Activated naive CD8-positive, alpha-beta T cell treated with anti-CD3 and anti-CD28 coated beads, Interleukin-2, amount 50 U/mL, for 24 hours (primary cell): Measurements from ENCODE around the gene U2AF2.

Experiments used
- ATAC-seq: fragments of 150-1000 bp; cut with Tn5 transposase; one replicate; pipeline ENCODE4 v1.10.0; 2021
- DNase-seq: peaks from one replicate; pipeline ENCODE4 v3.0.0; 2021
- H3K27ac Mint-ChIP-seq: one replicate; pipeline ENCODE4 v1.8.0; 2021; ENCODE audit warnings: mild to moderate bottlenecking, mixed read lengths
- H3K27me3 Mint-ChIP-seq: one replicate; pipeline ENCODE4 v1.8.0; 2021; ENCODE audit warnings: mixed read lengths
- H3K36me3 Mint-ChIP-seq: one replicate; pipeline ENCODE4 v1.8.0; 2021; ENCODE audit warnings: low read depth, mixed read lengths
- H3K4me1 Mint-ChIP-seq: one replicate; pipeline ENCODE4 v1.8.0; 2021; ENCODE audit warnings: mixed read lengths
- H3K4me3 Mint-ChIP-seq: one replicate; pipeline ENCODE4 v1.8.0; 2021; ENCODE audit warnings: mild to moderate bottlenecking, moderate library complexity, mixed read lengths
- H3K9me3 Mint-ChIP-seq: one replicate; pipeline ENCODE4 v1.8.0; 2021; ENCODE audit warnings: mixed read lengths

The U2AF2 gene

DNA sequence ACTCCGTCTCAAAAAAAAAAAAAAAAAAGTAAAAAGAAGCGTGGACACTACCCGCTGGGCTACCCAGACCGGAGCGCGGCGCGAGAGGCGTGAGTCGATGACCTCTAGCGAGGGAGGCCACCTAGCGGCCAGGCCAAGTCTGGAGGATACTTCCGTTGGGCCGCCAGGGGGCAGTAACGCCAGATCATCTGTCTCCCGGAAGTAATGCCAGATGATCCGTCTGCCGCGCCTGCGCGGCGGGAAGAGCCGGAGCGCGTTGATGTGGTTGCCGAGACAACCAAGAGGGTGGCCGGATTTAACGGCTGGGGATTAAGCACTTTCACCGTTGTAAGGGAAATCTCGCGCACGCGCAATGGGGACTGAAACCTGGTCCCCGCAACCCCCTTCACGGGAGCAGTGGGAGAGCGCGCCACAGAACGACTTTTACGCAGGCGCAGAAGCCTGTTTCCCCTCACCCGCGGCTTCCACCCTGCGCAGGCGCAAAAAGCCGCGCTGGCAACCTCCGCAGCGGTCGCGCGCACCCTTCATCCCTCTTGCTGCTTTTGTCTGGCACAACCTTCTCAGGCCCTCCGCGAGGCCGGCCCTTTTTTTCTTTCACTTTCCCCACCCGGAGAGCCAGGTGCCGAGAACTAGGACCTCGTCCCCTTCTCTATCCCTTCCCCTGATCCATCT is 1.0 kb upstream of the U2AF2 start:
- Mint-ChIP-seq H3K4me1 (peaks cover 66% of the 10 kb centered on the region), H3K27ac (peak overlapping the region; percentile 100)
- ATAC-seq = peak; percentile 39

DNA sequence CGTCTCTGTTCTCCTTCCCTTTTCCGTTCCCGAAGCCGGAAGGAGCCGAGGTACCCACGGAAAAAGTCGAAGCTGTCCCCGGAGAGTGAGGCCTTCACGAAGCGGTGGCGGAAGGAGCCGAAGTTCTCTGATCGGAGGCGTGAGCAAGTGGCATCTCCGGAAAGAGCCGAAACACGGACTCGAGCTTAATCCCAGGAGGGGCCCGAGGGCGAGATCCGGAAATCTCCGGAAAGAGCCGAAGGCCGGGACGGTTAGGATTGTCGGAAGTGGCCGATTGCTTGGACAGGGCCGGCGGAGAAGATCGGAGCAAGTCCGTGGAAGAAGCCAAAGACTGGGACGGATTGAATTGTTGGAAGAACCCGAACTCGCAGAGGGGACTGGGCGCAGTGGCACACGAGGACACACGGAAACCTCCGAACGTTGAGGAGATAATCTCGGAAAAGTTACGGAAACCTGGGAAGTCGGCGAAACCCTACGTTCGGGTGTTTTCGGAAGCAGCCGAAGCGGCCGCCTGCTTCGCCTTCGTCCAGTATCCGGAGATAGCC is 440 bp upstream of the U2AF2 start:
- DNase-seq = peak; percentile 98
- Mint-ChIP-seq H3K36me3 (peaks cover 39% of the 10 kb centered on the region), H3K4me1 (peaks cover 64% of the 10 kb centered on the region), H3K27me3 (peaks cover 8% of the 10 kb centered on the region), H3K9me3 (no peaks in the 10 kb centered on the region), H3K27ac (peak overlapping the region; percentile 100), H3K4me3 (peak overlapping the region; percentile 99)
- peak; percentile 62 for ATAC-seq

More for the DNA sequence above, 1.0 kb upstream of the U2AF2 start:
- H3K36me3 Mint-ChIP-seq = peaks cover 37% of the 10 kb centered on the region
- peaks cover 8% of the 10 kb centered on the region for H3K27me3 Mint-ChIP-seq
- H3K9me3 Mint-ChIP-seq = no peaks in the 10 kb centered on the region
- DNase-seq = peak; percentile 98
- H3K4me3 Mint-ChIP-seq = peak overlapping the region; percentile 99

DNA sequence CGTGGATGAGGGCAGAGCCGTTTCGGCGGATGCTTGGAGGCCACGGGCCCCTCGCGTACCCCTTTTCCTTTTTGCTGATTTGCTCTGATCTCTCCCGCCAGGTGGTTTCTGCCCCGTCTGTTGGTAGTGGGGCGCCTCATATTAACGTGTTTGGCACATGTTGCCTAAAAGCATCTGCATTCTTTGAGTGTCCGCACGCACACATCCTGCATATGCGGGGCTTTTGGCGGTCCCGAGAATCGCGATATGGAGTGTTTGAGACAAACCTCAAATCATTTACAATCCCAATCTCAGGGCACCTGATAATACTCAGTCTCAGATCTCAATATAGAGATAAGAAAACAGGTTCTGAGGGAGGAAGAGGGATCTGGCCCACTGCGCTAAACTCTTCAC is 809 bp downstream of the U2AF2 start:
- Mint-ChIP-seq H3K4me1 (peaks cover 59% of the 10 kb centered on the region), H3K27ac (peak overlapping the region; percentile 99), H3K36me3 (peaks cover 41% of the 10 kb centered on the region)

DNA sequence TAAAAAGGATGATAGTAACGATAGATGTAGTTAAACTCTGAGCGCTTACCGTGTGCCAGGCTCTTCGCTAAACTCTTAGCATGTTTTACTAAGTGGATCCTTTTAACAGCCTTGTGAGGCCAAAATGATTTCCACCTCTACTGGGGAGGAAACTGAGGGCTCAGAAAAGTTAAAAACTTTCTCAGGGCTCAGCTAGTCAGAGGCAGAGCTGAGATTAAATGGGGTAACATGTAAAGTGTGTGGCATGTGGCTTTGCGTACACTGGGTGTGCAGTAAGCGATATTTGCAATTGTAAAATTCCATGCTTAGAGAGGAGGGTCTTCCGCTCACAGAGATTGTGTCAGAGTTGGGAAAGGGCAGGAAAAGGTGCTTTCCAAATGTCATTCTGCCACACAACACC is 1.7 kb downstream of the U2AF2 start:
- Mint-ChIP-seq H3K9me3 (no peaks in the 10 kb centered on the region), H3K27me3 (peaks cover 8% of the 10 kb centered on the region), H3K27ac (peak overlapping the region; percentile 99), H3K36me3 (peaks cover 43% of the 10 kb centered on the region), H3K4me3 (peak overlapping the region; percentile 99), H3K4me1 (peaks cover 56% of the 10 kb centered on the region)
- ATAC-seq (no peak), DNase-seq (no peak)

More for the DNA sequence above, 809 bp downstream of the U2AF2 start:
- no peak for ATAC-seq
- peaks cover 8% of the 10 kb centered on the region for H3K27me3 Mint-ChIP-seq
- H3K4me3 Mint-ChIP-seq = peak overlapping the region; percentile 99
- DNase-seq = no peak
- H3K9me3 Mint-ChIP-seq = no peaks in the 10 kb centered on the region

DNA sequence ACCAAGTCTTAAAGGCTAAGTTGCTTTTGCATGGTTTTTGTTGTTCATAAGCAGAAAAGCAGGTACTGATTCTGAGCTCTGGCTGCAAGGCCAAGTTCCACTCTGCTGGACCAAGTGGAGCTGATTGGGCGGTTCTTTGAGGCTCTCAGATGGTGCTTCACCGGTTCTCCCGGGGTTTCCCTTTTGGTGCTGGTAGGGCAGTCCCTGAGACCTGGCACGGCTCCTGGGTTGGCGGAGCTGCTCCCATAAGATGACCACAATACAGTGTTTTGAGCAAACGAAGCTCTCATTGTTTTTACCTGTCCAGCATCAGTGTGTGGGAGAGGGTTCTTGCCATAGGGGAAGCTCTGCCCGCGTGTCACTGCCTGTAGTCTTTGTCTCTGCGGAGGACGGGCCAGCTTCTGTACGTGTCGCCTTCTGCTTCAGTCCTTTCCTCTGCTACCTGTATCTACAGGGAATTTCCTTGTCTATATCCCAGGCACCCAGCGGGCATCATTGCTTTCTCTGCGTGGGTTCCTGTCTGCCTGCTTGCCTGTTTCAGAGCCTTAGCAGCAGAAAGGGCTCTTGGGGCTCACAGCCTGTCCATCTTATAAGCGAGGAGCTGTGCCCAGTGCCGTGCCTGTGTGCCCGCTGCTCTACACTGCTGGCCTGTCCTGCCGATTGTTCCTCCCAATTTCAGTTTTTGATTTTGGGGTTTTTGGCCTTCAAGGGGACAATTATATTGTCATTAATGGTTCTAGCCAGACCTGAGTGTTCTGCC is 2.3 kb downstream of the U2AF2 start:
- no peak for ATAC-seq
- peak; percentile 37 for DNase-seq
- Mint-ChIP-seq H3K9me3 (no peaks in the 10 kb centered on the region), H3K4me3 (peak overlapping the region; percentile 99), H3K4me1 (peaks cover 55% of the 10 kb centered on the region), H3K36me3 (peaks cover 47% of the 10 kb centered on the region), H3K27me3 (peaks cover 8% of the 10 kb centered on the region), H3K27ac (peak overlapping the region; percentile 99)

DNA sequence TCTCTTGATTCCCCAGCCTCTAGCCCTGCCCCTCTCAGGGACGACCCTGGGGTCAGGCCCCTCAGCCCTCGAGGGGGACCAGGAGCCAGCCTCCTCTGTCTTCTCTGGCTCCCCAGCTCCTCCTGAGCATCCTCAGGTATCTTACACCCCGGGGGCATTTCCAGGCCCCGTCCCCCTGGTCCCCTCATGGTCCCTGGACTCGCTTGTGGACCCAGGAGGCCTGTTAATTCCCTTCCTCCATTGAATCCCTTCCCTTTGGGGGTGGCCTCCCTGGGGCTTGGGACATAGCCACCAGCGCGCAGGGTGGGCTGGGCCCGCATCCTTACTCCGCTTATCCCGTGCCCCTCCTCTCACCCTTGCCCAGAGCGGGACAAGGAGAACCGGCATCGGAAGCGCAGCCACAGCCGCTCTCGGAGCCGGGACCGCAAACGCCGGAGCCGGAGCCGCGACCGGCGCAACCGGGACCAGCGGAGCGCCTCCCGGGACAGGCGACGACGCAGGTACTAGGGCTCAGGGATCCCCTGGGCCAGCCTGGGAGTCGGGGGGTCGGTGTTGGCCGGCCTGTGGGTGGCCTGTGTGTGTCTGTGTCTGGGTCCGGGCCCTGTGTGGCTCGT is 4.1 kb downstream of the U2AF2 start:
- peak overlapping the region; percentile 72 for H3K27ac Mint-ChIP-seq
- peaks cover 59% of the 10 kb centered on the region for H3K36me3 Mint-ChIP-seq
- ATAC-seq (no peak), DNase-seq (no peak)
- peak overlapping the region; percentile 99 for H3K4me3 Mint-ChIP-seq
- H3K27me3 Mint-ChIP-seq = peaks cover 4% of the 10 kb centered on the region
- H3K4me1 Mint-ChIP-seq = peaks cover 52% of the 10 kb centered on the region
- no peaks in the 10 kb centered on the region for H3K9me3 Mint-ChIP-seq

DNA sequence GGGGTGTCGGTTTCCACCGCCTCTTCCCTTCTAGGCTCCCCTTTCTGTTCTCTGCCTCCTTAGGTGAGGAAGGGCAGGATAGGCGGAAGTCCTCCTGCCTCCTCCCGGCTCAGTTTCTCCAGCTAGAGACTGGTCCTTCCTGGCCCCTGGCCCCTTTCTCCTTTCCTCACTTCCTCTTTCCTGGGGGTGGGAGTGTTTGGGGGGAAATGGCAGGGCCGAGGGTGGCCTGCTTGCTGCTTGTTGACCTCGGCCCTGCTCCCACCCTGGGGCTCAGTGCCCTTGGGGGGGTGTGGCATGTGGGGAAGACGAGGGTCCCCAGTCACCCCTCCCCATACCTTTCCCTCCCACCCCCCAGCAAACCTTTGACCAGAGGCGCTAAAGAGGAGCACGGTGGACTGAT is 5.0 kb downstream of the U2AF2 start:
- H3K4me1 Mint-ChIP-seq = peaks cover 47% of the 10 kb centered on the region
- no peaks in the 10 kb centered on the region for H3K9me3 Mint-ChIP-seq
- peaks cover 1% of the 10 kb centered on the region for H3K27me3 Mint-ChIP-seq
- H3K27ac Mint-ChIP-seq = peak overlapping the region; percentile 72
- peaks cover 62% of the 10 kb centered on the region for H3K36me3 Mint-ChIP-seq
- no peak for ATAC-seq
- H3K4me3 Mint-ChIP-seq = no peak overlapping the region
- DNase-seq = no peak

DNA sequence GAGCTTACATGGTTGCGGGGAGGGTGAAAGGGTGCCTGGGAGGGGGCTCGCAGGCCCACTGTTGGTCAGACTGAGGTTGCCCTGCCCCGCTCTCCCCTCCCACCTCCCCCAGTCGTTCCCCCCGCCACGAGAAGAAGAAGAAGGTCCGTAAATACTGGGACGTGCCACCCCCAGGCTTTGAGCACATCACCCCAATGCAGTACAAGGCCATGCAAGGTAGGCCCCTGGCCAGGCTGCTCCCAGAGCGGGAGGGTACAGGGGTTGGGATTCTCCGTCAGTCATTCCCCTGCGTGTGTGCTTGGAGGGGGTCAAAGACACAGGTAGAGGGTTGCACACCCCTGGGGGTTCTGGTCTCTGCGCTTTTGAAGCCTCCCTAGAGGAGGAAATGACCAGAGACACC is 5.6 kb downstream of the U2AF2 start:
- DNase-seq (no peak), ATAC-seq (no peak)
- Mint-ChIP-seq H3K36me3 (peaks cover 63% of the 10 kb centered on the region), H3K4me1 (peaks cover 47% of the 10 kb centered on the region), H3K4me3 (no peak overlapping the region), H3K9me3 (no peaks in the 10 kb centered on the region), H3K27me3 (peaks cover under 1% of the 10 kb centered on the region), H3K27ac (peak overlapping the region; percentile 52)

DNA sequence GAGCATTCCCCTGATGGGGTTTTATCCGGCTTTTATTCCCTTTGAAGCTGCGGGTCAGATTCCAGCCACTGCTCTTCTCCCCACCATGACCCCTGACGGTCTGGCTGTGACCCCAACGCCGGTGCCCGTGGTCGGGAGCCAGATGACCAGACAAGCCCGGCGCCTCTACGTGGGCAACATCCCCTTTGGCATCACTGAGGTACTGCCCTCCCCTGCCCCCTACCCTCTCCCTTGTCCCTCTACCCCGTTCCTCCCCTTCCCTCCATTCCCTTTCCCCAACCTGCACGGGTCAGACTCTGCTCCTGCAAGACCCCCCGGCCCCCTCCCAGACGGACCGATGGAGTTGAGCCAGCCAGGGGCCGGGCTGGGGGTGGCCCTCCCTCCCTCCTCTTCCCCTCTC is 6.2 kb downstream of the U2AF2 start:
- Mint-ChIP-seq H3K27me3 (no peaks in the 10 kb centered on the region), H3K9me3 (no peaks in the 10 kb centered on the region), H3K36me3 (peaks cover 60% of the 10 kb centered on the region), H3K27ac (no peak overlapping the region), H3K4me3 (no peak overlapping the region), H3K4me1 (peaks cover 42% of the 10 kb centered on the region)
- no peak for ATAC-seq
- DNase-seq = no peak

DNA sequence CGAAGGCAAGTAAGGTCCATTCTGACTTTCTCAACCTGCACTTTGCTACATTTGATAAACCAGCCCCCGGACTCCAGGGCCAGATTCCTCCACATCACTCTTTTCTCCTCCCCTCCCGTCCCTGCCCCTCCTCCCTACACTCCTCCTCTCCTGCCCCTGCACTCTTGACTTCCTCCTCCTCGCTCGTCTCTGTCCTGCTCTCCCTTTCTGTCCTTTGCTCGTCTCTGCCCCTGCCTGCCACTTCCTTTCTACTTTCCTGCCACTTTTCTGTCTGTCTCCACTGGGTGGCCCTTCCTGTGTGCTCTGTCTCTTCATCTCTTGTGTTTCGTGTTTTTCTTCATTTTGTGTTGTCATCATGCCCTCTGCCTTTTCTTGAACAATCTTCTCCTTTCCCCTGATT is 7.0 kb downstream of the U2AF2 start:
- peak overlapping the region; percentile 36 for H3K27ac Mint-ChIP-seq
- H3K27me3 Mint-ChIP-seq = no peaks in the 10 kb centered on the region
- H3K36me3 Mint-ChIP-seq = peaks cover 53% of the 10 kb centered on the region
- no peaks in the 10 kb centered on the region for H3K9me3 Mint-ChIP-seq
- ATAC-seq (no peak), DNase-seq (no peak)
- peaks cover 35% of the 10 kb centered on the region for H3K4me1 Mint-ChIP-seq
- H3K4me3 Mint-ChIP-seq = no peak overlapping the region

DNA sequence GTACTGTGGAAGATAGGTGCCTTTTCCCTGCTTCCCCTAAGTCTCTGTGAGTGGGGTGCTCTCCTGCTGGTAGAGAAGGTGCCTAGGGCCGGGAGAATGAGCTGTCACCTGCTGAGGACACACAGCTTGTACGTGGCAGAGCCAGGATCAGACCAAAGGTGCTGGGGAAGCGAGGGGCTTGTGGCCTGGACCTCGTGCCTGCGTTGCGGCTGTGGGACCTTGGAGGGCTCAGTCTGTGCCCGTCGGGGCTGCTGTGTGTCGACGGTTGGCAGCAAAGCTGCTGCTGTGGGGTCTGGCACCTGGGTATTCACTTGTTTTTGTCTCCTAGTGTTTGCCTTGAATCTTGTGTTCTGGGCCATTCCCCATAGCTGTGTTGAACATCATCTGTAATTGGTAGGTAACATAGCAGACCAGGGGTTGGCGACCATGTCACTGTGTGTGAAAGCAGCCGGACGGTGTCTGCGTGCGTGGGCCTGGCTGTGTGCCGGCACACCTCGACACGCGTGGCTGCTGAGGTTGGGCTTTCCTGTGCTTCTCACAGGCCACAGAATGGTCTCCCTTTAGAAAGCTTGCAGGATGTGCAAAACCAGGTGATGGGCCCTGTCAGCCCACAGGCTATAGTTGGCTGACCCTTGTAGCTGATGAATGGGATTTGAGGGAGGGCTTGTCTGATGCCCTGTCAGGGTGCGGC is 9.2 kb downstream of the U2AF2 start:
- peaks cover 16% of the 10 kb centered on the region for H3K4me1 Mint-ChIP-seq
- no peak overlapping the region for H3K4me3 Mint-ChIP-seq
- no peaks in the 10 kb centered on the region for H3K27me3 Mint-ChIP-seq
- no peak for DNase-seq
- peaks cover 49% of the 10 kb centered on the region for H3K36me3 Mint-ChIP-seq
- ATAC-seq = no peak
- no peaks in the 10 kb centered on the region for H3K9me3 Mint-ChIP-seq
- no peak overlapping the region for H3K27ac Mint-ChIP-seq

DNA sequence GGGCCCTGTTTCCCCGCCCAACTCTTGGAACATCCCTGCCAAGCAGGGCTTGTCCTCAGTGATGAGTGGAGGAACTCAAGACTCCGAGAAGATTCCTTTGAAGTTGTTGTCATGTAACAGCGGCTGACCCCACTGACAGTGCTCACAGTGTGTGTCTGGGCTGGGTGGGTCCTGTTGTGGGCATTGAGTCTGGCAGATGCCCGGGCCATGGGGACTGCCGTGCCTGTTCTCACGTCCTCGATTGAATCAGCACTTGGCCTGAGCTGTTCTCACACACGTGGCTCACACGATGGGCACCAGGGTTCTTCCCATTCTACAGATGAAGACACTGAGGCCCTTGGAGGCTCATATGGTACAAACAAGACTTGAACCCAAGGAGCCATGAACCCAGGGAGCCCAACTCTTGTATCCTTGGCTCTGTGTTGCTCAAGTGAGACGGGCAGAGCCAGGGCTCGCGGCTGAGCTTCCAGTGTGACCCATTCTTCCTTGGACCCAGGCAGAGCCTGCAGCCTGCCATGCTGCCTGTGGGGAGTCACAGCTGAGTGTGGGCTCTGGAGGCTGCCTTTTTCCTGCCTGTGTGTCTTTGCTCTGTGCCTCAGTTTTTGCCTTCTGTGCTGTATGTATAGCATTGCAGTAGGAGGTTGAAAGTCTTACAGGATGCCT is 11.6 kb downstream of the U2AF2 start:
- no peak for DNase-seq
- H3K9me3 Mint-ChIP-seq = no peaks in the 10 kb centered on the region
- H3K4me3 Mint-ChIP-seq = no peak overlapping the region
- peaks cover 18% of the 10 kb centered on the region for H3K4me1 Mint-ChIP-seq
- H3K36me3 Mint-ChIP-seq = peaks cover 54% of the 10 kb centered on the region
- no peak overlapping the region for H3K27ac Mint-ChIP-seq
- no peaks in the 10 kb centered on the region for H3K27me3 Mint-ChIP-seq
- no peak for ATAC-seq

DNA sequence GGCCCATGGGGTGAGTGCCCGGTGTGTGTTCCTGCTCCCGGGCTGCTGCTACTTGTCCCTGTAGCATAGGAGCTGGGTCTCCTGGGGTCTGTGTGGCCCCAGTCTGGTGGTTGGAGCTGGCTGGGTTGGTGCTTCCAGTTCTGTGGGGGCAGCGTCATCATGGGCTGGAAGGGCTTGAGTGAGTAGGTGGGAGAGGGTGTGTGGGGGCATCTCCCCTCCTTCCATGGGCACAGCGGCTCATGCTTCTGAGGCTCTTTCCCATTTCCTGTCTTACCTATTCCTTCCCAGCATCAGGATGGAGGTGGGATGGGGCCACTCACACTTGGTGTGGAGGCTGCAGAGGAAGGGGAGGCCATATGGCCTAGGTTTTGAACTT is 12.2 kb downstream of the U2AF2 start:
- H3K27me3 Mint-ChIP-seq = no peaks in the 10 kb centered on the region
- H3K36me3 Mint-ChIP-seq = peaks cover 50% of the 10 kb centered on the region

DNA sequence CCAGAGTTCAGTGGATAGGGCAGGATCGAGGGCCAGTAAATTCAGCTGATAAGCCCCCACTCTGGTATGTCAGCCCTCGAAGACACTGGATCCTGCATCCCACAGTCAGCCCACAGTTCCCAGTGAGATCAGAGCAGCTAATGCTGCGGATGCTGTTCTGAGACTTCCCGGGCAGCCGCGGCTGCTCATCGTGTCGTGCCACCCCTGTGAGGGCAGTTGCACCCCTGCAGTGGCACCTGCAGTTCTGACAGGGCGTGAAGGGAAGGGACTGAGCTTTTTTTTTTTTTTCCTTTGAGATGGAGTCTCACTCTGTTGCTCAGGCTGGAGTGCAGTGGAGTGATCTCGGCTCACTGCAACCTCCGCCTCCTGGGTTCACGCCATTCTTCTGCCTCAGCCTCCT is 12.7 kb downstream of the U2AF2 start:
- DNase-seq = no peak
- H3K27ac Mint-ChIP-seq = no peak overlapping the region
- H3K27me3 Mint-ChIP-seq = no peaks in the 10 kb centered on the region
- H3K4me1 Mint-ChIP-seq = peaks cover 24% of the 10 kb centered on the region
- H3K9me3 Mint-ChIP-seq = no peaks in the 10 kb centered on the region
- H3K4me3 Mint-ChIP-seq = no peak overlapping the region
- no peak for ATAC-seq
- H3K36me3 Mint-ChIP-seq = peaks cover 54% of the 10 kb centered on the region

More for the DNA sequence above, 12.2 kb downstream of the U2AF2 start:
- ATAC-seq (no peak), DNase-seq (no peak)
- H3K27ac Mint-ChIP-seq = no peak overlapping the region
- no peak overlapping the region for H3K4me3 Mint-ChIP-seq
- no peaks in the 10 kb centered on the region for H3K9me3 Mint-ChIP-seq
- H3K4me1 Mint-ChIP-seq = peaks cover 19% of the 10 kb centered on the region
